PC-3 (cell line): ENCODE data around the gene SLC6A4.

Source experiments
- CTCF ChIP-seq: fragments of 300-600 bp; sonication (generic); conservative IDR thresholded peaks from 2 replicates; pipeline ENCODE4 v1.5.1; 2017; ENCODE audit warnings: antibody characterized with exemption, low read depth, mild to moderate bottlenecking, low read length
- EZH2 ChIP-seq: fragments of 300-600 bp; sonication (generic); IDR thresholded peaks from one replicate; pipeline ENCODE4 v1.6.1; 2017; ENCODE audit warnings: antibody characterized with exemption, mild to moderate bottlenecking, low read length; ENCODE audit not compliant: unreplicated experiment

- TF ChIP-seq CTCF (no peak), EZH2 (no peak)
Measured at GRCh38 chr17:30207655-30208054, 27.8 kb downstream of the SLC6A4 start.
